SK-N-SH treated with all-trans-retinoic acid at 6 μM for 48 hours (cell line): ENCODE measurements around the gene ALPP.

Experiments
- ATAC-seq: fragments of 200-7000 bp; cut with Tn5 transposase; 3 replicates; pipeline ENCODE4 v1.9.1; 2020; ENCODE audit warnings: mild to moderate bottlenecking, moderate library complexity
- ARNTL ChIP-seq: fragments of 450-650 bp; formaldehyde crosslinking; IDR thresholded peaks from 2 replicates; pipeline ENCODE4 v1.5.0; 2020; ENCODE audit warnings: low read depth, mild to moderate bottlenecking, moderate library complexity, borderline replicate concordance
- BACH2 ChIP-seq: fragments of 250-450 bp; sonication (Bioruptor Pico); IDR thresholded peaks from 2 replicates; pipeline ENCODE4 v1.9.0; 2021; ENCODE audit warnings: mild to moderate bottlenecking, borderline replicate concordance
- CSDC2 ChIP-seq: fragments of 250-450 bp; sonication (Bioruptor Pico); IDR thresholded peaks from 2 replicates; pipeline ENCODE4 v1.5.0; 2020; ENCODE audit warnings: mild to moderate bottlenecking, moderate library complexity
- CSRNP3 ChIP-seq: fragments of 250-450 bp; sonication (Bioruptor Pico); IDR thresholded peaks from 2 replicates; pipeline ENCODE4 v1.5.1; 2021; ENCODE audit warnings: mild to moderate bottlenecking, moderate library complexity
- ESRRG ChIP-seq: fragments of 250-450 bp; sonication (Bioruptor Pico); IDR thresholded peaks from 2 replicates; pipeline ENCODE4 v1.6.1; 2021; ENCODE audit warnings: mild to moderate bottlenecking
- GLIS3 ChIP-seq: fragments of 250-450 bp; sonication (Bioruptor Pico); IDR thresholded peaks from 2 replicates; pipeline ENCODE4 v1.5.0; 2020; ENCODE audit warnings: mild to moderate bottlenecking, moderate library complexity
- ISL1 ChIP-seq: fragments of 250-450 bp; sonication (Bioruptor Pico); IDR thresholded peaks from 2 replicates; pipeline ENCODE4 v2.1.2; 2022; ENCODE audit warnings: mild to moderate bottlenecking, moderate library complexity
- OSR1 ChIP-seq: fragments of 250-450 bp; sonication (Bioruptor Pico); IDR thresholded peaks from 2 replicates; pipeline ENCODE4 v1.8.0; 2022; ENCODE audit warnings: moderate library complexity, mild to moderate bottlenecking, inconsistent platforms
- PPARA ChIP-seq: fragments of 250-450 bp; sonication (Bioruptor Pico); IDR thresholded peaks from 2 replicates; pipeline ENCODE4 v1.5.0; 2020; ENCODE audit warnings: mild to moderate bottlenecking, borderline replicate concordance
- RARB ChIP-seq: fragments of 250-450 bp; sonication (Bioruptor Pico); IDR thresholded peaks from 2 replicates; pipeline ENCODE4 v1.8.0; 2021; ENCODE audit warnings: mild to moderate bottlenecking, moderate library complexity
- SNAI2 ChIP-seq: fragments of 250-450 bp; sonication (Bioruptor Pico); IDR thresholded peaks from 2 replicates; pipeline ENCODE4 v1.5.0; 2020; ENCODE audit warnings: mild to moderate bottlenecking, moderate library complexity
- TCF4 ChIP-seq: fragments of 250-450 bp; sonication (Bioruptor Pico); IDR thresholded peaks from 2 replicates; pipeline ENCODE4 v1.8.0; 2021; ENCODE audit warnings: mild to moderate bottlenecking, moderate library complexity, borderline replicate concordance
- TOX ChIP-seq: fragments of 250-450 bp; sonication (Bioruptor Pico); IDR thresholded peaks from 2 replicates; pipeline ENCODE4 v1.8.0; 2021; ENCODE audit warnings: mild to moderate bottlenecking, moderate library complexity, borderline replicate concordance
- TSHZ2 ChIP-seq: fragments of 250-450 bp; sonication (Bioruptor Pico); IDR thresholded peaks from 2 replicates; pipeline ENCODE4 v1.5.0; 2020; ENCODE audit warnings: mild to moderate bottlenecking, moderate library complexity
- ZC3H10 ChIP-seq: fragments of 250-450 bp; sonication (Bioruptor Pico); IDR thresholded peaks from 2 replicates; pipeline ENCODE4 v1.5.1; 2021; ENCODE audit warnings: mild to moderate bottlenecking, moderate library complexity
- ZFP3 ChIP-seq: fragments of 250-450 bp; sonication (Bioruptor Pico); IDR thresholded peaks from 2 replicates; pipeline ENCODE4 v1.5.0; 2020; ENCODE audit warnings: mild to moderate bottlenecking, moderate library complexity
- ZFP30 ChIP-seq: fragments of 450-650 bp; formaldehyde crosslinking; IDR thresholded peaks from 2 replicates; pipeline ENCODE4 v1.5.0; 2022; ENCODE audit warnings: mild to moderate bottlenecking, moderate library complexity
- ZNF565 ChIP-seq: fragments of 450-650 bp; formaldehyde crosslinking; conservative IDR thresholded peaks from 2 replicates; pipeline ENCODE4 v1.5.0; 2020; ENCODE audit warnings: low read depth, mild to moderate bottlenecking, moderate library complexity
- ZNF8 ChIP-seq: fragments of 450-650 bp; formaldehyde crosslinking; IDR thresholded peaks from 2 replicates; pipeline ENCODE4 v1.5.0; 2020; ENCODE audit warnings: mild to moderate bottlenecking, moderate library complexity
- TF ChIP-seq, protein P1 (sequence below): fragments of 250-450 bp; sonication (Bioruptor Pico); IDR thresholded peaks from 2 replicates; pipeline ENCODE4 v1.8.0; 2021; ENCODE audit warnings: low read depth, mild to moderate bottlenecking, moderate library complexity, borderline replicate concordance

ALPP gene

DNA sequence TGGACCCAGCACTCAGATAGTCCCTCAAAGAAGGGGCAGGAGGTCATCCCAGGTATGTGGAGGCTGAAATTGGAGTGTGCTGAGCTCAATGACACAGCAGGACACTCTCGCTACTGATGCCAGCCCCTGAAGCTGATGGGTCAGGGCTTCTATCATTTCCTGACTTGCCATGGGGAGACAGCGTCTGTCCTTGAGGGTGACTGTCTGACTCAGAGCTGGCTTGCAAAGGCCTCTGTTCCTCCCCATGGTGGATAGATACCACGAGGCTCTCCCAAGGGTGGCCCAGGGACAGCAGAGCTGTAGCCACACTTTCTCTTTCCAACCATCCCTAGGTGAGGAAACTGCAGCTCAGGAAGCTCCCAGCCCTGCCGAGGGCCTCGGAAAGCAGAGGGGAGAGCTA is 38.9 kb downstream of the ALPP start (continued):
- TF ChIP-seq TSHZ2, result no peak

GRCh38 chr2:232418056-232418455 is 39.5 kb downstream of the ALPP start:
- ATAC-seq, result no peak
- TF ChIP-seq SNAI2 (CRISPR knock-in tag), result no peak
- no peak for TF ChIP-seq OSR1
- no peak for TF ChIP-seq GLIS3 (CRISPR knock-in tag)
- no peak for TF ChIP-seq ARNTL (CRISPR knock-in tag)
- no peak for TF ChIP-seq ZFP3 (CRISPR knock-in tag)
- TF ChIP-seq CSRNP3, result no peak
- no peak for TF ChIP-seq PPARA (CRISPR knock-in tag)
- TF ChIP-seq BACH2 (CRISPR knock-in tag), result no peak
- no peak for TF ChIP-seq ZNF8
- TF ChIP-seq ISL1 (CRISPR knock-in tag), result no peak
- no peak for TF ChIP-seq ZC3H10
- no peak for TF ChIP-seq TSHZ2
- no peak for TF ChIP-seq ESRRG (CRISPR knock-in tag)
- TF ChIP-seq, protein P1, sequence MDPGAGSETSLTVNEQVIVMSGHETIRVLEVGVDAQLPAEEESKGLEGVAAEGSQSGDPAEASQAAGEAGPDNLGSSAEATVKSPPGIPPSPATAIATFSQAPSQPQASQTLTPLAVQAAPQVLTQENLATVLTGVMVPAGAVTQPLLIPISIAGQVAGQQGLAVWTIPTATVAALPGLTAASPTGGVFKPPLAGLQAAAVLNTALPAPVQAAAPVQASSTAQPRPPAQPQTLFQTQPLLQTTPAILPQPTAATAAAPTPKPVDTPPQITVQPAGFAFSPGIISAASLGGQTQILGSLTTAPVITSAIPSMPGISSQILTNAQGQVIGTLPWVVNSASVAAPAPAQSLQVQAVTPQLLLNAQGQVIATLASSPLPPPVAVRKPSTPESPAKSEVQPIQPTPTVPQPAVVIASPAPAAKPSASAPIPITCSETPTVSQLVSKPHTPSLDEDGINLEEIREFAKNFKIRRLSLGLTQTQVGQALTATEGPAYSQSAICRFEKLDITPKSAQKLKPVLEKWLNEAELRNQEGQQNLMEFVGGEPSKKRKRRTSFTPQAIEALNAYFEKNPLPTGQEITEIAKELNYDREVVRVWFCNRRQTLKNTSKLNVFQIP (CRISPR knock-in tag), result no peak
- no peak for TF ChIP-seq TOX (CRISPR knock-in tag)
- TF ChIP-seq ZNF565 (CRISPR knock-in tag), result no peak

- TF ChIP-seq ZFP30 (CRISPR knock-in tag), result no peak
- no peak for TF ChIP-seq CSDC2 (CRISPR knock-in tag)
- no peak for TF ChIP-seq OSR1
- TF ChIP-seq TCF4 (CRISPR knock-in tag), result no peak
- TF ChIP-seq RARB, result no peak
- TF ChIP-seq ESRRG (CRISPR knock-in tag), result no peak
- TF ChIP-seq ZFP3 (CRISPR knock-in tag), result no peak
Observed at GRCh38 chr2:232418466-232419244, 40.1 kb downstream of the ALPP start.

More at GRCh38 chr2:232418466-232419244, 40.1 kb downstream of the ALPP start:
- ATAC-seq, result peak; percentile 46; the same call in 2 of the 3 replicates
